ENCODE data around the gene TEN1. TPM values are rescaled to one million over a fixed set of nuclear protein-coding genes. Genes with fewer than 3 reads are reported as not detected.

TEN1 gene
- total and polyA plus RNA-seq, 4 donors = 8.9 to 19.7 (median 16.9) TPM

DNA sequence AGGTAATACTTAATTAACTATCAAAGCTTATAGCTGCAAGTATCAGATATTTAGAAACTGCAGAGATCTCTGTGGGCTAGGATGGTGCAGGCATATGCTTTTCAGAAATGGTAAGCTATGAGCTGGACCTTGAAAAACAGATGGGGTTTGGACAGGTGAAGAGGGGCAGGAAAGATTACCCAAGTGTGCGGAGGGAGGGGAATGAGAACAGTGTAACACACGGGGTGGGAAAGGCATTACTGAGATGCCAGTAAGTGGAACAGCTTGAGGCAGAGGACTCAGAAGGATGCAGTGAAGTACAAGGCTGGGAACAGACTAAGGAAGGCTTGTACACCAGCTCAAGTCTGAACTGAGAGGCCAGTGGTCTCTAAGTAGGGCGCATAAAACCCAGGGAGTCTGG is 70.2 kb downstream of the TEN1 start:
- no peaks in the 10 kb centered on the region for H3K4me1 ChIP-seq (ENCODE audit: control insufficient read depth in 1 of 2, insufficient read depth in 2 of 2, low read length in 2 of 2)
- no peaks in the 10 kb centered on the region for H3K9me3 ChIP-seq (ENCODE audit: control insufficient read depth, low read length)
- 84 to 88% methylated on average over 3 of the region's 3 CpGs for WGBS, 2 donors
- intact Hi-C loops (cut with DNase I) = no loop called here
- ATAC-seq (ENCODE audit: low FRiP score) = no peak
- peaks cover 14 to 19% of the 10 kb centered on the region in 2 donors for H3K36me3 ChIP-seq (ENCODE audit: control insufficient read depth in 1 of 2, insufficient read depth in 2 of 2, low read length in 1 of 2)
- H3K27ac ChIP-seq (ENCODE audit: low read depth in 1 of 2, low read length in 2 of 2) = no peak overlapping the region
- H3K27me3 ChIP-seq (ENCODE audit: control insufficient read depth in 1 of 2, insufficient read depth in 2 of 2, low read length in 1 of 2) = no peaks in the 10 kb centered on the region
- no peak overlapping the region for H3K4me3 ChIP-seq (ENCODE audit: low read length in 2 of 2)
- DNase-seq = no peak

DNA sequence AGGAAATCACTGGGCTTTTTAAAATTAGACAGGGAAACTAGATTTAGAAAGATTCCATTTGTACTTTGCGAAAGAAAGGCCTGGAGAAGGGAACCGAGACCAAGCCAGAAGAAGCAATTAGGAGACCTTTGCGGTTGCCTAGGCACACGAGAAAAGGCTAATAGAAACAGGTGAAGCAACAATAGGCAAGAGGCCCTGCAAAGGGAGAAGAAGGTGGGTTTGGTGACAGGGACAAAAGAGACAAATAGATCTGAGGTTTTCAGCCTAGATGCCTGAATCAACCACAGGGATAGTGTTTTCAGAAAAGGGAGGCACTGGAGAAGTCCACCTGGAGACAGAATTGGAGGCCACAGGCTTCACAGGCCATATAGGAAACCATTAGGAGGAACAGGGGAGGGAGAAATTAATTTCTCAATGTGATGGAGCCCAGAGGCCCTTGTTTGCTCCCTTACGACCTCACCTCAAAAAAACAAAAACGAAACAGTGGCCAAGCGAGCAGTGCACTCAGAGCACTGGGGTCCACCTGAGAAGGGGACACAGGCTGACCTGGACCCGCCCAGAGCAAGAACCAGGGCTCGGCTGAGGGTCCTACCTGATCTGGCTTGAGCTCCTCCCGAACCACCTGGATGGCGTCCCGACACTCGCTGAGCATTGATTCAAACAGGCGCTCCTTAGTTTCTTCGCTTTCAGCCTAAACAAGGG is 70.9 kb downstream of the TEN1 start:
- peak in 1 of 2 donors; percentile 73 for DNase-seq
- Histone ChIP-seq H3K9me3 (ENCODE audit: control insufficient read depth, low read length) (no peaks in the 10 kb centered on the region), H3K27ac (ENCODE audit: low read depth in 1 of 2, low read length in 2 of 2) (no peak overlapping the region), H3K4me1 (ENCODE audit: control insufficient read depth in 1 of 2, insufficient read depth in 2 of 2, low read length in 2 of 2) (no peaks in the 10 kb centered on the region), H3K27me3 (ENCODE audit: control insufficient read depth in 1 of 2, insufficient read depth in 2 of 2, low read length in 1 of 2) (no peaks in the 10 kb centered on the region), H3K36me3 (ENCODE audit: control insufficient read depth in 1 of 2, insufficient read depth in 2 of 2, low read length in 1 of 2) (peaks cover 12 to 15% of the 10 kb centered on the region in 2 donors), H3K4me3 (ENCODE audit: low read length in 2 of 2) (no peak overlapping the region)
- WGBS, 2 donors = 90 to 91% methylated on average over 15 of the region's 15 CpGs
- intact Hi-C loops (cut with DNase I) = no loop called here
- no peak for ATAC-seq (ENCODE audit: low FRiP score)

Other genes starting within 250 kb of the TEN1 start
- 10 to 100 TPM; 16.8 to 27.1 TPM for gene GALK1, start 214.0 kb upstream of the TEN1 start, total RNA-seq
- gene GALK1, start 214.0 kb upstream of the TEN1 start, polyA plus RNA-seq = 10 to 100 TPM; 16.9 to 44.8 TPM
- 10 to 100 TPM; 28.9 to 34.1 TPM for gene UNK, start 194.4 kb upstream of the TEN1 start, total RNA-seq
- 10 to 100 TPM in 1 of 2 donors, 1 to 10 TPM in 1; 8.8 to 21.7 TPM for gene UNK, start 194.4 kb upstream of the TEN1 start, polyA plus RNA-seq
- 10 to 100 TPM; 17.7 to 20.0 TPM for gene UNC13D, start 134.8 kb upstream of the TEN1 start, total RNA-seq
- gene UNC13D, start 134.8 kb upstream of the TEN1 start, polyA plus RNA-seq = 10 to 100 TPM in 1 of 2 donors, 1 to 10 TPM in 1; 3.8 to 23.1 TPM
- 100 to 1,000 TPM; 104 to 122 TPM for gene WBP2, start 123.9 kb upstream of the TEN1 start, total RNA-seq
- gene WBP2, start 123.9 kb upstream of the TEN1 start, polyA plus RNA-seq = 100 to 1,000 TPM in 1 of 2 donors, 10 to 100 TPM in 1; 54.6 to 123 TPM
- 10 to 100 TPM; 39.8 to 88.5 TPM for gene TRIM47, start 100.7 kb upstream of the TEN1 start, total RNA-seq
- gene TRIM47, start 100.7 kb upstream of the TEN1 start, polyA plus RNA-seq = 10 to 100 TPM; 15.7 to 47.7 TPM
- gene TRIM65, start 82.3 kb upstream of the TEN1 start, total RNA-seq = 10 to 100 TPM; 15.1 to 26.6 TPM
- 10 to 100 TPM; 10.0 to 12.8 TPM for gene TRIM65, start 82.3 kb upstream of the TEN1 start, polyA plus RNA-seq
- 10 to 100 TPM; 51.3 to 65.4 TPM for gene MRPL38, start 74.4 kb upstream of the TEN1 start, total RNA-seq
- 100 to 1,000 TPM in 1 of 2 donors, 10 to 100 TPM in 1; 25.2 to 128 TPM for gene MRPL38, start 74.4 kb upstream of the TEN1 start, polyA plus RNA-seq
- 10 to 100 TPM in 1 of 2 donors, 1 to 10 TPM in 1; 5.5 to 12.2 TPM for gene FBF1, start 38.2 kb upstream of the TEN1 start, total RNA-seq
- 10 to 100 TPM in 1 of 2 donors, 1 to 10 TPM in 1; 1.0 to 21.6 TPM for gene FBF1, start 38.2 kb upstream of the TEN1 start, polyA plus RNA-seq
- 10 to 100 TPM; 41.5 to 48.8 TPM for gene ACOX1, start 74 bp upstream of the TEN1 start, total RNA-seq
- 10 to 100 TPM; 14.6 to 16.2 TPM for gene ACOX1, start 74 bp upstream of the TEN1 start, polyA plus RNA-seq
- gene CDK3, start 21.6 kb downstream of the TEN1 start, total RNA-seq = 1 to 10 TPM; 3.5 to 7.2 TPM
- gene CDK3, start 21.6 kb downstream of the TEN1 start, polyA plus RNA-seq = 10 to 100 TPM in 1 of 2 donors, 1 to 10 TPM in 1; 3.9 to 24.0 TPM
- under 1 TPM; 0.16 to 0.21 TPM for gene EVPL, start 48.1 kb downstream of the TEN1 start, total RNA-seq
- 10 to 100 TPM in 1 of 2 donors, under 1 TPM in 1; 0.10 to 12.5 TPM for gene EVPL, start 48.1 kb downstream of the TEN1 start, polyA plus RNA-seq
- 10 to 100 TPM; 57.6 to 60.9 TPM for gene SRP68, start 93.3 kb downstream of the TEN1 start, total RNA-seq
- 10 to 100 TPM; 35.1 to 41.8 TPM for gene SRP68, start 93.3 kb downstream of the TEN1 start, polyA plus RNA-seq
- gene GALR2, start 95.5 kb downstream of the TEN1 start, total RNA-seq = not detected
- not detected for gene GALR2, start 95.5 kb downstream of the TEN1 start, polyA plus RNA-seq
- gene ZACN, start 99.9 kb downstream of the TEN1 start, total RNA-seq = not detected
- 1 to 10 TPM in 1 of 2 donors, under 1 TPM in 1; 0.75 to 3.0 TPM for gene ZACN, start 99.9 kb downstream of the TEN1 start, polyA plus RNA-seq
- gene EXOC7, start 124.5 kb downstream of the TEN1 start, total RNA-seq = 100 to 1,000 TPM in 1 of 2 donors, 10 to 100 TPM in 1; 98.8 to 138 TPM
- 100 to 1,000 TPM in 1 of 2 donors, 10 to 100 TPM in 1; 25.7 to 102 TPM for gene EXOC7, start 124.5 kb downstream of the TEN1 start, polyA plus RNA-seq
- not detected for gene FOXJ1, start 162.0 kb downstream of the TEN1 start, total RNA-seq
- not detected for gene FOXJ1, start 162.0 kb downstream of the TEN1 start, polyA plus RNA-seq

Measured in aorta (tissue), 5 donors.